K562 (cell line): ENCODE results near the gene DCST1.

Experiments
- ATF3 ChIP-seq, 2 experiments: fragments of 450-650 bp in 1 of 2; sonication (generic) in 1 of 2; formaldehyde crosslinking in 1 of 2; IDR thresholded peaks in 1 of 2; conservative IDR thresholded peaks in 1 of 2; 2 replicates each; pipeline versions ENCODE4 v1.6.1 to v1.8.1; 2016 to 2023; ENCODE audit warnings: mild to moderate bottlenecking in 2 of 2, moderate library complexity in 2 of 2, inconsistent platforms in 1 of 2, missing genetic modification reagents in 1 of 2
- EGR1 ChIP-seq: fragments of 450-650 bp; conservative IDR thresholded peaks from 2 replicates; pipeline ENCODE4 v1.6.1; 2017; ENCODE audit warnings: mild to moderate bottlenecking
- FOSL1 ChIP-seq: fragments of 200-800 bp; sonication (Bioruptor generic); conservative IDR thresholded peaks from 2 replicates; pipeline ENCODE4 v1.6.1; 2016; ENCODE audit warnings: missing genetic modification characterization, missing compliant biosample characterization
- RAD21 ChIP-seq, 2 experiments: fragments of 250-450 bp in 1 of 2; fragments of 450-650 bp in 1 of 2; sonication (Bioruptor Pico) in 1 of 2; formaldehyde crosslinking in 1 of 2; IDR thresholded peaks in 1 of 2; conservative IDR thresholded peaks in 1 of 2; 2 replicates each; pipeline versions ENCODE4 v1.4.0 to v1.8.0; 2020 to 2022; ENCODE audit warnings: mild to moderate bottlenecking in 2 of 2, moderate library complexity in 1 of 2
- SP2 ChIP-seq: IDR thresholded peaks from 2 replicates; pipeline ENCODE4 v1.6.1; 2011; ENCODE audit warnings: mild to moderate bottlenecking, low read depth, low read length, moderate library complexity; ENCODE audit not compliant: poor library complexity, severe bottlenecking; ENCODE audit errors: extremely low read depth
- TF ChIP-seq, protein P1 (sequence below): sonication (generic); formaldehyde crosslinking; IDR thresholded peaks from 2 replicates; pipeline ENCODE4 v1.8.1; 2023; ENCODE audit warnings: mild to moderate bottlenecking, missing genetic modification reagents

- TF ChIP-seq ATF3 (IDR thresholded peaks at IDR 0.05) (no peak), ATF3 (CRISPR knock-in tag; conservative IDR thresholded peaks at IDR 0.05) (no peak), EGR1 (no peak), RAD21 (CRISPR knock-in tag; conservative IDR thresholded peaks at IDR 0.05 in 1 of 2, IDR thresholded peaks at IDR 0.05 in 1 of 2) (no peak), SP2 (no peak), FOSL1 (tag) (no peak)
- TF ChIP-seq, protein P1, sequence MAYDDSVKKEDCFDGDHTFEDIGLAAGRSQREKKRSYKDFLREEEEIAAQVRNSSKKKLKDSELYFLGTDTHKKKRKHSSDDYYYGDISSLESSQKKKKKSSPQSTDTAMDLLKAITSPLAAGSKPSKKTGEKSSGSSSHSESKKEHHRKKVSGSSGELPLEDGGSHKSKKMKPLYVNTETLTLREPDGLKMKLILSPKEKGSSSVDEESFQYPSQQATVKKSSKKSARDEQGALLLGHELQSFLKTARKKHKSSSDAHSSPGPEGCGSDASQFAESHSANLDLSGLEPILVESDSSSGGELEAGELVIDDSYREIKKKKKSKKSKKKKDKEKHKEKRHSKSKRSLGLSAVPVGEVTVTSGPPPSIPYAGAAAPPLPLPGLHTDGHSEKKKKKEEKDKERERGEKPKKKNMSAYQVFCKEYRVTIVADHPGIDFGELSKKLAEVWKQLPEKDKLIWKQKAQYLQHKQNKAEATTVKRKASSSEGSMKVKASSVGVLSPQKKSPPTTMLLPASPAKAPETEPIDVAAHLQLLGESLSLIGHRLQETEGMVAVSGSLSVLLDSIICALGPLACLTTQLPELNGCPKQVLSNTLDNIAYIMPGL (CRISPR knock-in tag), result no peak
Observed at GRCh38 chr1:155072531-155073289, 39.1 kb downstream of the DCST1 start.
